ENCODE data around the gene TMTC1.

The TMTC1 gene

GRCh38 chr12:29455087-29455486, 328.7 kb downstream of the TMTC1 start:
- no peaks in the 10 kb centered on the region for H3K27me3 ChIP-seq (ENCODE audit: control insufficient read depth, insufficient read depth, low read length)
- H3K4me3 ChIP-seq (ENCODE audit: low read depth, low read length) = no peak overlapping the region
- H3K9ac ChIP-seq (ENCODE audit: low read depth, low read length) = no peak overlapping the region
- H3K9me3 ChIP-seq (ENCODE audit: control insufficient read depth, insufficient read depth, low read length) = no peaks in the 10 kb centered on the region
- no peaks in the 10 kb centered on the region for H3K36me3 ChIP-seq (ENCODE audit: control insufficient read depth, insufficient read depth, low read length)
- no peak overlapping the region for H3K27ac ChIP-seq (ENCODE audit: low read depth, low read length)
- no peaks in the 10 kb centered on the region for H3K4me1 ChIP-seq (ENCODE audit: control insufficient read depth, insufficient read depth, low read length)

GRCh38 chr12:29451888-29452287, 331.9 kb downstream of the TMTC1 start:
- H3K27me3 ChIP-seq (ENCODE audit: control insufficient read depth, insufficient read depth, low read length) = no peaks in the 10 kb centered on the region
- no peak overlapping the region for H3K27ac ChIP-seq (ENCODE audit: low read depth, low read length)
- H3K4me3 ChIP-seq (ENCODE audit: low read depth, low read length) = no peak overlapping the region
- no peaks in the 10 kb centered on the region for H3K36me3 ChIP-seq (ENCODE audit: control insufficient read depth, insufficient read depth, low read length)
- H3K9me3 ChIP-seq (ENCODE audit: control insufficient read depth, insufficient read depth, low read length) = no peaks in the 10 kb centered on the region
- no peaks in the 10 kb centered on the region for H3K4me1 ChIP-seq (ENCODE audit: control insufficient read depth, insufficient read depth, low read length)
- H3K9ac ChIP-seq (ENCODE audit: low read depth, low read length) = no peak overlapping the region

Data from HUES48 (cell line).